PC-9 (cell line): ENCODE measurements around the gene PUM2. TPM values are rescaled to one million over a fixed set of nuclear protein-coding genes. Genes with fewer than 3 reads are reported as not detected.

Experiments used
- BruUV-seq: library from RNA; stranded (reverse); fragments of 400-500 nt; replicated peaks from 2 replicates; lab custom pipeline; 2021; lab: Mats Ljungman, UMichigan
- CTCF ChIA-PET: fragments of 300-600 bp; sonication (Branson Sonifier 250); formaldehyde crosslinking; loops from one replicate; lab custom pipeline; 2022; ENCODE audit warnings: antibody characterized with exemption; lab: Charles Lee
- POLR2A ChIA-PET: fragments of 300-600 bp; sonication (Branson Sonifier 250); formaldehyde crosslinking; loops from one replicate; lab custom pipeline; 2022; ENCODE audit warnings: antibody characterized with exemption; ENCODE audit not compliant: unreplicated experiment; lab: Charles Lee
- DNase-seq, 2 experiments: peaks; one replicate each; pipeline versions ENCODE4 v3.0.0 to v3.0.0-alpha.2; 2015 to 2022; ENCODE audit warnings: mixed read lengths in 1 of 2
- H2AFZ ChIP-seq: fragments of 200-600 bp; sonication (generic); 2 replicates; pipeline ENCODE4 v1.8.1; 2017; ENCODE audit warnings: antibody characterized with exemption
- H3F3A ChIP-seq: fragments of 200-600 bp; sonication (generic); 2 replicates; pipeline ENCODE4 v1.8.1; 2017; ENCODE audit warnings: antibody characterized with exemption, mild to moderate bottlenecking, low read depth; ENCODE audit not compliant: insufficient read depth
- H3K27ac ChIP-seq: fragments of 200-600 bp; sonication (generic); 2 replicates; pipeline ENCODE4 v1.6.1; 2016; ENCODE audit warnings: mixed run types
- H3K27me3 ChIP-seq: fragments of 200-600 bp; sonication (generic); 2 replicates; pipeline ENCODE4 v1.6.1; 2016; ENCODE audit warnings: low read depth, mixed run types; ENCODE audit not compliant: insufficient read depth
- H3K36me3 ChIP-seq: fragments of 200-600 bp; sonication (generic); 2 replicates; pipeline ENCODE4 v1.6.1; 2016; ENCODE audit warnings: low read depth, mixed run types
- H3K4me1 ChIP-seq: fragments of 200-600 bp; sonication (generic); replicated peaks from 2 replicates; pipeline ENCODE4 v1.6.1; 2016; ENCODE audit warnings: mixed run types; ENCODE audit not compliant: insufficient read depth
- H3K4me2 ChIP-seq: fragments of 200-600 bp; sonication (generic); 2 replicates; pipeline ENCODE4 v1.6.1; 2017; ENCODE audit warnings: mixed run types
- H3K4me3 ChIP-seq: fragments of 200-600 bp; sonication (generic); 2 replicates; pipeline ENCODE4 v1.6.1; 2016; ENCODE audit warnings: mixed run types
- H3K79me2 ChIP-seq: fragments of 200-600 bp; sonication (generic); 2 replicates; pipeline ENCODE4 v1.6.1; 2017; ENCODE audit warnings: low read depth, mixed run types
- H3K9me2 ChIP-seq: fragments of 200-600 bp; sonication (generic); 2 replicates; pipeline ENCODE4 v1.8.1; 2017; ENCODE audit warnings: mild to moderate bottlenecking; ENCODE audit not compliant: insufficient read depth
- H3K9me3 ChIP-seq: fragments of 200-600 bp; sonication (generic); 2 replicates; pipeline ENCODE4 v1.8.1; 2016; ENCODE audit warnings: low read depth; ENCODE audit not compliant: insufficient read depth
- H4K20me1 ChIP-seq: fragments of 200-600 bp; sonication (generic); 2 replicates; pipeline ENCODE4 v1.8.1; 2017; ENCODE audit not compliant: insufficient read depth
- CTCF ChIP-seq: fragments of 200-600 bp; sonication (generic); conservative IDR thresholded peaks from 2 replicates; pipeline ENCODE4 v1.6.1; 2017; ENCODE audit warnings: mixed run types, antibody characterized with exemption, mild to moderate bottlenecking, moderate library complexity
- EZH2 ChIP-seq: fragments of 200-600 bp; sonication (generic); IDR thresholded peaks from 2 replicates; pipeline ENCODE4 v1.8.0; 2017; ENCODE audit warnings: antibody characterized with exemption, low read depth
- intact Hi-C: fragments of 100-400 bp; cut with micrococcal nuclease; formaldehyde crosslinking; loops from one replicate; pipeline ENCODE4 v1.10.0; 2022; ENCODE audit not compliant: unreplicated experiment
- total RNA-seq: library from RNA; stranded (reverse); gene quantifications from 2 replicates; pipeline ENCODE4 v1.2.3, GENCODE V29; 2021

The PUM2 gene
- total RNA-seq, 1 experiment from 2014 or later = 99.3 TPM

- DNase-seq = peak; percentile 19 to 86
- CTCF ChIA-PET = interaction anchor here (0.6 kb wide), 1 partner anchor 40 kb away, joined by 3 read pairs; no protein-coding TSS in a partner anchor
Measured at GRCh38 chr2:20366672-20367116, 16.1 kb upstream of the PUM2 start.

GRCh38 chr2:20365249-20365817 lies 14.7 kb upstream of the PUM2 start:
- H4K20me1 ChIP-seq = no peaks in the 10 kb centered on the region
- CTCF ChIA-PET = no interaction called here
- TF ChIP-seq EZH2 (no peak), CTCF (no peak)
- H3F3A ChIP-seq = peaks cover 22% of the 10 kb centered on the region; the same call in 1 of the 2 replicates
- BruUV-seq = no TSS peak
- peaks cover 29% of the 10 kb centered on the region for H3K4me1 ChIP-seq
- H2AFZ ChIP-seq = no peak overlapping the region
- H3K4me2 ChIP-seq = peak overlapping the region; percentile 7; the same call in 1 of the 2 replicates
- intact Hi-C loops = no loop called here
- no peaks in the 10 kb centered on the region for H3K9me2 ChIP-seq
- DNase-seq = peak in 1 of 2 experiments; percentile 80
- no peaks in the 10 kb centered on the region; the same call in 1 of the 2 replicates for H3K9me3 ChIP-seq
- no peaks in the 10 kb centered on the region for H3K36me3 ChIP-seq
- H3K27ac ChIP-seq = no peak overlapping the region
- no peaks in the 10 kb centered on the region for H3K79me2 ChIP-seq
- POLR2A ChIA-PET = interaction anchor here (0.7 kb wide), 1 partner anchor 134 kb away, joined by 5 read pairs; no protein-coding TSS in a partner anchor
- no peaks in the 10 kb centered on the region for H3K27me3 ChIP-seq
- H3K4me3 ChIP-seq = no peak overlapping the region

More at GRCh38 chr2:20366672-20367116, 16.1 kb upstream of the PUM2 start:
- H3K9me3 ChIP-seq = no peaks in the 10 kb centered on the region; the same call in 1 of the 2 replicates
- H3K79me2 ChIP-seq = no peaks in the 10 kb centered on the region
- H3K27ac ChIP-seq = peak overlapping the region; percentile 61
- peak overlapping the region; percentile 18; the same call in 1 of the 2 replicates for H3K4me2 ChIP-seq
- POLR2A ChIA-PET = interaction anchor here (0.6 kb wide), 1 partner anchor 15 kb away, joined by 4 read pairs; no protein-coding TSS in a partner anchor
- H3F3A ChIP-seq = peaks cover 22% of the 10 kb centered on the region; the same call in 1 of the 2 replicates
- H3K4me3 ChIP-seq = no peak overlapping the region
- no peaks in the 10 kb centered on the region for H3K9me2 ChIP-seq
- 0 out of 2 replicates have a peak overlapping the region, but pooled peaks have one; percentile 15 for H2AFZ ChIP-seq
- no peaks in the 10 kb centered on the region for H3K36me3 ChIP-seq
- H4K20me1 ChIP-seq = no peaks in the 10 kb centered on the region
- intact Hi-C loops = no loop called here
- BruUV-seq = no TSS peak
- H3K4me1 ChIP-seq = peaks cover 29% of the 10 kb centered on the region
- TF ChIP-seq CTCF (no peak), EZH2 (no peak)
- H3K27me3 ChIP-seq = no peaks in the 10 kb centered on the region

- Histone ChIP-seq H3K36me3 (no peaks in the 10 kb centered on the region), H3K27me3 (no peaks in the 10 kb centered on the region), H3K79me2 (no peaks in the 10 kb centered on the region), H3F3A (peaks cover 22% of the 10 kb centered on the region), H3K9me3 (no peaks in the 10 kb centered on the region; the same call in 1 of the 2 replicates), H3K4me2 (no peak overlapping the region), H2AFZ (no peak overlapping the region), H3K4me1 (peaks cover 29% of the 10 kb centered on the region), H3K4me3 (no peak overlapping the region), H3K27ac (no peak overlapping the region), H3K9me2 (no peaks in the 10 kb centered on the region), H4K20me1 (no peaks in the 10 kb centered on the region)
- ChIA-PET CTCF (no interaction called here), POLR2A (no interaction called here)
- BruUV-seq = no TSS peak
- DNase-seq = peak in 1 of 2 experiments; percentile 5
- intact Hi-C loops = no loop called here
- TF ChIP-seq EZH2 (no peak), CTCF (no peak)
Measured at GRCh38 chr2:20363578-20363977, 12.9 kb upstream of the PUM2 start.
